PC-9 (cell line): ENCODE results near the gene FUT8. TPM values are rescaled to one million over a fixed set of nuclear protein-coding genes. Genes with fewer than 3 reads are reported as not detected.

ENCODE experiments used
- BruUV-seq: library from RNA; stranded (reverse); fragments of 400-500 nt; replicated peaks from 2 replicates; lab custom pipeline; 2021; lab: Mats Ljungman, UMichigan
- CTCF ChIA-PET: fragments of 300-600 bp; sonication (Branson Sonifier 250); formaldehyde crosslinking; loops from one replicate; lab custom pipeline; 2022; ENCODE audit warnings: antibody characterized with exemption; lab: Charles Lee
- POLR2A ChIA-PET: fragments of 300-600 bp; sonication (Branson Sonifier 250); formaldehyde crosslinking; loops from one replicate; lab custom pipeline; 2022; ENCODE audit warnings: antibody characterized with exemption; ENCODE audit not compliant: unreplicated experiment; lab: Charles Lee
- DNase-seq, 2 experiments: peaks; one replicate each; pipeline versions ENCODE4 v3.0.0 to v3.0.0-alpha.2; 2015 to 2022; ENCODE audit warnings: mixed read lengths in 1 of 2
- H2AFZ ChIP-seq: fragments of 200-600 bp; sonication (generic); 2 replicates; pipeline ENCODE4 v1.8.1; 2017; ENCODE audit warnings: antibody characterized with exemption
- H3F3A ChIP-seq: fragments of 200-600 bp; sonication (generic); 2 replicates; pipeline ENCODE4 v1.8.1; 2017; ENCODE audit warnings: antibody characterized with exemption, mild to moderate bottlenecking, low read depth; ENCODE audit not compliant: insufficient read depth
- H3K27ac ChIP-seq: fragments of 200-600 bp; sonication (generic); 2 replicates; pipeline ENCODE4 v1.6.1; 2016; ENCODE audit warnings: mixed run types
- H3K27me3 ChIP-seq: fragments of 200-600 bp; sonication (generic); 2 replicates; pipeline ENCODE4 v1.6.1; 2016; ENCODE audit warnings: low read depth, mixed run types; ENCODE audit not compliant: insufficient read depth
- H3K36me3 ChIP-seq: fragments of 200-600 bp; sonication (generic); 2 replicates; pipeline ENCODE4 v1.6.1; 2016; ENCODE audit warnings: low read depth, mixed run types
- H3K4me1 ChIP-seq: fragments of 200-600 bp; sonication (generic); replicated peaks from 2 replicates; pipeline ENCODE4 v1.6.1; 2016; ENCODE audit warnings: mixed run types; ENCODE audit not compliant: insufficient read depth
- H3K4me2 ChIP-seq: fragments of 200-600 bp; sonication (generic); 2 replicates; pipeline ENCODE4 v1.6.1; 2017; ENCODE audit warnings: mixed run types
- H3K4me3 ChIP-seq: fragments of 200-600 bp; sonication (generic); 2 replicates; pipeline ENCODE4 v1.6.1; 2016; ENCODE audit warnings: mixed run types
- H3K79me2 ChIP-seq: fragments of 200-600 bp; sonication (generic); 2 replicates; pipeline ENCODE4 v1.6.1; 2017; ENCODE audit warnings: low read depth, mixed run types
- H3K9me2 ChIP-seq: fragments of 200-600 bp; sonication (generic); 2 replicates; pipeline ENCODE4 v1.8.1; 2017; ENCODE audit warnings: mild to moderate bottlenecking; ENCODE audit not compliant: insufficient read depth
- H3K9me3 ChIP-seq: fragments of 200-600 bp; sonication (generic); 2 replicates; pipeline ENCODE4 v1.8.1; 2016; ENCODE audit warnings: low read depth; ENCODE audit not compliant: insufficient read depth
- H4K20me1 ChIP-seq: fragments of 200-600 bp; sonication (generic); 2 replicates; pipeline ENCODE4 v1.8.1; 2017; ENCODE audit not compliant: insufficient read depth
- EZH2 ChIP-seq: fragments of 200-600 bp; sonication (generic); IDR thresholded peaks from 2 replicates; pipeline ENCODE4 v1.8.0; 2017; ENCODE audit warnings: antibody characterized with exemption, low read depth
- intact Hi-C: fragments of 100-400 bp; cut with micrococcal nuclease; formaldehyde crosslinking; loops from one replicate; pipeline ENCODE4 v1.10.0; 2022; ENCODE audit not compliant: unreplicated experiment
- total RNA-seq: library from RNA; stranded (reverse); gene quantifications from 2 replicates; pipeline ENCODE4 v1.2.3, GENCODE V29; 2021
- TF ChIP-seq, protein P1 (sequence below): fragments of 200-600 bp; sonication (generic); conservative IDR thresholded peaks from 2 replicates; pipeline ENCODE4 v1.6.1; 2017; ENCODE audit warnings: mixed run types, antibody characterized with exemption, mild to moderate bottlenecking, moderate library complexity

The FUT8 gene
- total RNA-seq, 1 experiment from 2014 or later, result 134 TPM

DNA sequence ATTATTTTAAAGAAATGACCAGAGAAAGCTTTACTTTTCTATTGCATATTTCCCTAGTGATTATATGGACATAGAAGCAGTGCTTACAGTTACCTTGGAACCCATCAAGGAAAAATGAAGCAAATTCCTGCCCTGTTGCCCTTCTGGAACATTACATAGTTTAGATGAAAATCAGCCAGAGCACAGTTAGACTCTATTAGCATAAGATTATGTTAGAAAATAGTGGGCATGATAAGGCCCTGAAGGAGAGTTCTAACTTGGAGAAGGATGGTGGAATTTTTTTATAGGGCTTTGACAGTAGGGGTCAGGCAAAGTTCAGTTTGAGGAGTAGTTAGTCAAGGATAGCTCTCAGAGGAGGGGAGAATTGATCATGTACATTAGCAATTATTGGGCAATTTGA, 74.3 kb downstream of the FUT8 start:
- Histone ChIP-seq H3K4me2 (no peak overlapping the region), H3K36me3 (peaks cover 20% of the 10 kb centered on the region; the same call in 1 of the 2 replicates), H3K4me3 (no peak overlapping the region), H3K4me1 (peaks cover 25% of the 10 kb centered on the region), H3K9me2 (no peaks in the 10 kb centered on the region), H3K79me2 (peaks cover 99% of the 10 kb centered on the region), H3K27me3 (no peaks in the 10 kb centered on the region), H3K9me3 (no peaks in the 10 kb centered on the region), H2AFZ (no peak overlapping the region), H3K27ac (no peak overlapping the region), H3F3A (peaks cover 83% of the 10 kb centered on the region), H4K20me1 (peaks cover 12% of the 10 kb centered on the region; the same call in 1 of the 2 replicates)
- CTCF ChIA-PET, result no interaction called here
- POLR2A ChIA-PET, result no interaction called here
- TF ChIP-seq EZH2, result no peak
- TF ChIP-seq, protein P1, sequence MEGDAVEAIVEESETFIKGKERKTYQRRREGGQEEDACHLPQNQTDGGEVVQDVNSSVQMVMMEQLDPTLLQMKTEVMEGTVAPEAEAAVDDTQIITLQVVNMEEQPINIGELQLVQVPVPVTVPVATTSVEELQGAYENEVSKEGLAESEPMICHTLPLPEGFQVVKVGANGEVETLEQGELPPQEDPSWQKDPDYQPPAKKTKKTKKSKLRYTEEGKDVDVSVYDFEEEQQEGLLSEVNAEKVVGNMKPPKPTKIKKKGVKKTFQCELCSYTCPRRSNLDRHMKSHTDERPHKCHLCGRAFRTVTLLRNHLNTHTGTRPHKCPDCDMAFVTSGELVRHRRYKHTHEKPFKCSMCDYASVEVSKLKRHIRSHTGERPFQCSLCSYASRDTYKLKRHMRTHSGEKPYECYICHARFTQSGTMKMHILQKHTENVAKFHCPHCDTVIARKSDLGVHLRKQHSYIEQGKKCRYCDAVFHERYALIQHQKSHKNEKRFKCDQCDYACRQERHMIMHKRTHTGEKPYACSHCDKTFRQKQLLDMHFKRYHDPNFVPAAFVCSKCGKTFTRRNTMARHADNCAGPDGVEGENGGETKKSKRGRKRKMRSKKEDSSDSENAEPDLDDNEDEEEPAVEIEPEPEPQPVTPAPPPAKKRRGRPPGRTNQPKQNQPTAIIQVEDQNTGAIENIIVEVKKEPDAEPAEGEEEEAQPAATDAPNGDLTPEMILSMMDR, result no peak
- intact Hi-C loops, result no loop called here
- no peak for DNase-seq
- BruUV-seq, result no TSS peak

GRCh38 chr14:65487783-65488494, 75.4 kb downstream of the FUT8 start:
- Histone ChIP-seq H3K9me3 (no peaks in the 10 kb centered on the region), H3K4me2 (no peak overlapping the region), H3K9me2 (no peaks in the 10 kb centered on the region), H3K4me1 (peaks cover 14% of the 10 kb centered on the region), H3K36me3 (peaks cover 16% of the 10 kb centered on the region; the same call in 1 of the 2 replicates), H3F3A (peaks cover 94% of the 10 kb centered on the region), H3K27me3 (no peaks in the 10 kb centered on the region), H3K79me2 (peaks cover 99% of the 10 kb centered on the region), H3K27ac (no peak overlapping the region), H3K4me3 (no peak overlapping the region), H4K20me1 (peaks cover 12% of the 10 kb centered on the region; the same call in 1 of the 2 replicates), H2AFZ (no peak overlapping the region)
- intact Hi-C loops, result no loop called here
- no peak for DNase-seq
- no TSS peak for BruUV-seq
- TF ChIP-seq, protein P1, result no peak
- TF ChIP-seq EZH2, result no peak
- CTCF ChIA-PET, result no interaction called here
- POLR2A ChIA-PET, result interaction anchor here (0.7 kb wide), 1 partner anchor 14 kb away, joined by 8 read pairs; no protein-coding TSS in a partner anchor

- intact Hi-C loops, result no loop called here
- BruUV-seq, result no TSS peak
- peaks cover 85% of the 10 kb centered on the region for H3F3A ChIP-seq
- no peak for TF ChIP-seq EZH2
- TF ChIP-seq, protein P1, result no peak
- no peak overlapping the region for H3K4me3 ChIP-seq
- no peaks in the 10 kb centered on the region for H3K9me2 ChIP-seq
- H3K27me3 ChIP-seq, result no peaks in the 10 kb centered on the region
- no peaks in the 10 kb centered on the region; the same call in 1 of the 2 replicates for H3K4me1 ChIP-seq
- peaks cover 17% of the 10 kb centered on the region for H3K36me3 ChIP-seq
- H2AFZ ChIP-seq, result no peak overlapping the region
- no peak for DNase-seq
- H4K20me1 ChIP-seq, result peaks cover 8% of the 10 kb centered on the region; the same call in 1 of the 2 replicates
- CTCF ChIA-PET, result no interaction called here
- H3K9me3 ChIP-seq, result 0 out of 2 replicates have a peak, but pooled peaks cover 3% of the 10 kb centered on the region
- POLR2A ChIA-PET, result no interaction called here
- H3K4me2 ChIP-seq, result no peak overlapping the region
- H3K79me2 ChIP-seq, result peaks cover 98% of the 10 kb centered on the region
- H3K27ac ChIP-seq, result peak overlapping the region; percentile 18; the same call in 1 of the 2 replicates
Observed at GRCh38 chr14:65491274-65491673, 78.7 kb downstream of the FUT8 start.
